BLaER1 (cell line): Measurements from ENCODE around the gene TDRD5.

ENCODE experiments used
- H3K27ac ChIP-seq: shearing (Covaris generic); formaldehyde crosslinking; 2 replicates; pipeline ENCODE4 v1.8.1; 2022
- H3K27me3 ChIP-seq: shearing (Covaris generic); formaldehyde crosslinking; 2 replicates; pipeline ENCODE4 v1.8.1; 2022
- H3K36me3 ChIP-seq: shearing (Covaris generic); formaldehyde crosslinking; 2 replicates; pipeline ENCODE4 v1.8.1; 2022
- H3K4me1 ChIP-seq: shearing (Covaris generic); formaldehyde crosslinking; 2 replicates; pipeline ENCODE4 v1.8.1; 2022
- H3K4me2 ChIP-seq: shearing (Covaris generic); formaldehyde crosslinking; 2 replicates; pipeline ENCODE4 v1.8.1; 2022
- H3K4me3 ChIP-seq: shearing (Covaris generic); formaldehyde crosslinking; 2 replicates; pipeline ENCODE4 v1.8.1; 2022
- H3K9ac ChIP-seq: shearing (Covaris generic); formaldehyde crosslinking; 2 replicates; pipeline ENCODE4 v1.8.1; 2022
- H3K9me3 ChIP-seq: shearing (Covaris generic); formaldehyde crosslinking; 2 replicates; pipeline ENCODE4 v1.8.1; 2022
- H4K20me1 ChIP-seq: shearing (Covaris generic); formaldehyde crosslinking; 2 replicates; pipeline ENCODE4 v1.8.1; 2022
- Cebpa-rat ChIP-seq: shearing (Covaris generic); IDR thresholded peaks from 2 replicates; pipeline ENCODE4 v1.8.1; 2022

TDRD5 gene

GRCh38 chr1:179702946-179703539 lies 111.4 kb downstream of the TDRD5 start:
- no peaks in the 10 kb centered on the region for H4K20me1 ChIP-seq
- H3K9me3 ChIP-seq = no peaks in the 10 kb centered on the region
- H3K27me3 ChIP-seq = no peaks in the 10 kb centered on the region
- H3K4me2 ChIP-seq = no peak overlapping the region
- no peaks in the 10 kb centered on the region for H3K4me1 ChIP-seq
- H3K36me3 ChIP-seq = no peaks in the 10 kb centered on the region
- TF ChIP-seq Cebpa-rat = no peak
- no peak overlapping the region for H3K9ac ChIP-seq
- H3K27ac ChIP-seq = no peak overlapping the region
- no peak overlapping the region for H3K4me3 ChIP-seq

GRCh38 chr1:179706339-179706941 lies 114.8 kb downstream of the TDRD5 start:
- Histone ChIP-seq H3K4me3 (no peak overlapping the region), H4K20me1 (no peaks in the 10 kb centered on the region), H3K9me3 (no peaks in the 10 kb centered on the region), H3K36me3 (no peaks in the 10 kb centered on the region), H3K4me2 (no peak overlapping the region), H3K27me3 (no peaks in the 10 kb centered on the region), H3K9ac (no peak overlapping the region), H3K27ac (no peak overlapping the region), H3K4me1 (peaks cover 8% of the 10 kb centered on the region)
- TF ChIP-seq Cebpa-rat = no peak

GRCh38 chr1:179707406-179707805 lies 115.8 kb downstream of the TDRD5 start:
- H3K27me3 ChIP-seq = no peaks in the 10 kb centered on the region
- H3K36me3 ChIP-seq = no peaks in the 10 kb centered on the region

GRCh38 chr1:179708434-179709195 lies 117.0 kb downstream of the TDRD5 start:
- peaks cover 8% of the 10 kb centered on the region for H3K4me1 ChIP-seq
- no peak overlapping the region for H3K4me3 ChIP-seq
- H3K27ac ChIP-seq = no peak overlapping the region
- no peaks in the 10 kb centered on the region for H4K20me1 ChIP-seq
- no peak for TF ChIP-seq Cebpa-rat
- peaks cover 5% of the 10 kb centered on the region; the same call in 1 of the 2 replicates for H3K9me3 ChIP-seq
- no peaks in the 10 kb centered on the region for H3K27me3 ChIP-seq
- H3K9ac ChIP-seq = no peak overlapping the region
- no peaks in the 10 kb centered on the region for H3K36me3 ChIP-seq
- no peak overlapping the region for H3K4me2 ChIP-seq

More at GRCh38 chr1:179707406-179707805, 115.8 kb downstream of the TDRD5 start:
- no peak for TF ChIP-seq Cebpa-rat
- Histone ChIP-seq H3K4me3 (no peak overlapping the region), H3K4me1 (peaks cover 8% of the 10 kb centered on the region), H3K9me3 (no peaks in the 10 kb centered on the region), H3K9ac (no peak overlapping the region), H3K4me2 (no peak overlapping the region), H3K27ac (no peak overlapping the region), H4K20me1 (no peaks in the 10 kb centered on the region)

- no peaks in the 10 kb centered on the region for H4K20me1 ChIP-seq
- peaks cover 16% of the 10 kb centered on the region for H3K9me3 ChIP-seq
- 0 out of 2 replicates have a peak overlapping the region, but pooled peaks have one; percentile 2 for H3K4me2 ChIP-seq
- H3K36me3 ChIP-seq = no peaks in the 10 kb centered on the region
- H3K9ac ChIP-seq = no peak overlapping the region
- H3K4me1 ChIP-seq = peaks cover 8% of the 10 kb centered on the region
- no peak for TF ChIP-seq Cebpa-rat
- no peak overlapping the region for H3K4me3 ChIP-seq
- H3K27me3 ChIP-seq = no peaks in the 10 kb centered on the region
- no peak overlapping the region for H3K27ac ChIP-seq
These were observed 118.3 kb downstream of the TDRD5 start for GRCh38 chr1:179709841-179710329.

- H3K27me3 ChIP-seq = no peaks in the 10 kb centered on the region
- no peak for TF ChIP-seq Cebpa-rat
These were observed 122.5 kb downstream of the TDRD5 start for GRCh38 chr1:179714159-179714558.

GRCh38 chr1:179714623-179715022 lies 123.0 kb downstream of the TDRD5 start:
- TF ChIP-seq Cebpa-rat = no peak
- Histone ChIP-seq H3K4me2 (no peak overlapping the region), H3K9me3 (peaks cover 61% of the 10 kb centered on the region), H3K4me1 (peaks cover 7% of the 10 kb centered on the region), H3K36me3 (no peaks in the 10 kb centered on the region), H4K20me1 (no peaks in the 10 kb centered on the region), H3K4me3 (no peak overlapping the region), H3K9ac (no peak overlapping the region), H3K27me3 (no peaks in the 10 kb centered on the region), H3K27ac (no peak overlapping the region)

More at GRCh38 chr1:179714159-179714558, 122.5 kb downstream of the TDRD5 start:
- Histone ChIP-seq H3K4me3 (no peak overlapping the region), H3K36me3 (no peaks in the 10 kb centered on the region), H3K4me2 (no peak overlapping the region), H3K9ac (no peak overlapping the region), H3K27ac (no peak overlapping the region), H4K20me1 (no peaks in the 10 kb centered on the region), H3K4me1 (peaks cover 8% of the 10 kb centered on the region), H3K9me3 (peaks cover 57% of the 10 kb centered on the region)

GRCh38 chr1:179719272-179719671 lies 127.6 kb downstream of the TDRD5 start:
- Histone ChIP-seq H3K27ac (no peak overlapping the region), H3K36me3 (no peaks in the 10 kb centered on the region), H3K27me3 (no peaks in the 10 kb centered on the region), H3K4me2 (no peak overlapping the region), H3K4me3 (no peak overlapping the region), H3K9me3 (peaks cover 71% of the 10 kb centered on the region), H4K20me1 (no peaks in the 10 kb centered on the region), H3K9ac (no peak overlapping the region), H3K4me1 (no peaks in the 10 kb centered on the region)
- TF ChIP-seq Cebpa-rat = no peak

GRCh38 chr1:179728271-179728670 lies 136.6 kb downstream of the TDRD5 start:
- Histone ChIP-seq H3K9ac (no peak overlapping the region), H3K4me2 (no peak overlapping the region), H3K27me3 (no peaks in the 10 kb centered on the region), H3K27ac (no peak overlapping the region), H4K20me1 (no peaks in the 10 kb centered on the region), H3K4me1 (no peaks in the 10 kb centered on the region), H3K4me3 (no peak overlapping the region), H3K36me3 (no peaks in the 10 kb centered on the region), H3K9me3 (no peaks in the 10 kb centered on the region)
- TF ChIP-seq Cebpa-rat = no peak

GRCh38 chr1:179729881-179730280 lies 138.2 kb downstream of the TDRD5 start:
- Histone ChIP-seq H3K4me3 (no peak overlapping the region), H3K9ac (no peak overlapping the region), H3K9me3 (no peaks in the 10 kb centered on the region), H3K4me2 (no peak overlapping the region), H3K27ac (no peak overlapping the region), H4K20me1 (no peaks in the 10 kb centered on the region), H3K27me3 (no peaks in the 10 kb centered on the region), H3K36me3 (no peaks in the 10 kb centered on the region), H3K4me1 (no peaks in the 10 kb centered on the region)
- TF ChIP-seq Cebpa-rat = no peak
